ENCODE measurements around the gene KDR.

The KDR gene

DNA sequence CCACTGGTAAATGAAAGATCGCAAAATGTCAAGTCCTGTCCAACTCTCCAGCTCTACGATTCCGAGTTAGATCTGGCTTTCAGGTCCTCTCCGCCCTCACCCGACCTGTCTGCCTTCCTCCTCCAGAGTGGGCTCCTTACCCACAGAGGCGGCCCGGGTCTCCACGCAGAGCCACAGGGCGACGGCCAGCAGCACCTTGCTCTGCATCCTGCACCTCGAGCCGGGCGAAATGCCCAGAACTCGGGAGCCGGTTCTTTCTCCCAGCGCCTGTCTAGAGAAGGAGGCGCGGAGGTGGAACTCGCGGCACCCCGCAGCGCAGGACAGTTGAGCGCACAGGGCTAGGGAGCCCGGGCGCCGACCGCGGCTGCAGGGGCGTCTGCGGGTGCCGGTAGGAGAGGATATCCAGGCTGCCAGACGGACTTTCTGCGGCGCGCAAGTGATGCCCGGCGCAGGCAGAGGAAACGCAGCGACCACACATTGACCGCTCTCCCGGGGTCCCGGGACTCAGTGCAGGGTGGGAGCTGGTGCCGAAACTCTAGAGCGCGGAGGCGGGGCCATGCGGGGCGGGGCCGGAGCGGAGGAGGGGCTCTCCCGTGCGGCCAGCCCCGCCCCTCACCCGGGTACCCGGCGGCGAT is at the start of gene KDR:
TSS of gene KDR (minus strand) at position 509 of the 635 bp plus-strand sequence. CDS start at position 207, 302 bp downstream.
- no peak for DNase-seq

DNA sequence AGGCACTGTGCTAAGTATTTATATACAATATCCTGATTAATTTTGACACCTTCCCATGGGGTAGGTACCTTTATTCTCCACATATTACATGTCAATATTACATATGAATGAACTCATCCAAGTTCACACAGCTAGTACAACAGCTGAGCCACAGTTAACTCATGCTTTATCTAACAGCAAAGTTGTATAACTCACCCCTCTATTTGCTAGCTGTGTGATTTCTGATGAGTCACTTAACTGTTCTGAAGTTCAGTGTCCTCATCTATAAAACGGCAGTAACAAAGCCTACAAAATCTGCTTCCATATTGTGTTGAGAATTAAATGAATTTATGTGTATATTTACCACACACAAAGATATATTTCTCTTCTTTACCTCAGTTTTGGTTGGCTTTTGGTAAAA is 48.2 kb upstream of the KDR start:
- DNase-seq, result no peak

DNA sequence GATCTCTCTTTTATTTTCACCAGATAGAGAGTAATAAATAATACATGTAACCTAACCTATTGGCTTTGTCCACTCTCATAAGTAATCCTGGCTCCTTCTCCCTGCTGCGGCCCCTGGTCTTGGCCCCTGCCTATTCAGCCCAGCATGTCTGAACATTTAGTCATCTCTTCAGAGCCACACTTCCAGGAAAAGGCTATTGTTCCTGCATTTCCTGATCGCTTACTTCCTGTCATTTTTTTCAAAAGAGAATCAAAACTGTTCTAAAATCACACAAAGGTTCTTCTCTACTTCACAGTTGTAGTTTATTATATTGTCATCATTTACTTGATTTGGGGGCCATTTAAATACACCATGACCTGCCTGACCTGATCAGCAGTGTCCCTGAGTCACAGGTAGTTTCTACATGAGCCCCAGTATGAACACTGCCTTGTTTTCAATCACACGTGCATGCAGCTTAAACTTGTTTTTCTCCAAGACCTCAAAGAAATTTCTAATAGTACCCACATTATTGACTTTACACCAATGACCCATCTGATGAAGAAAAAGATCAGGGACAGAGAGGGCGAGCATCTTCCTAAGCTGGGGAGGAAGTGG is 47.4 kb upstream of the KDR start:
- DNase-seq, result no peak

- DNase-seq, result no peak
Measured at GRCh38 chr4:55170462-55170861, 45.1 kb upstream of the KDR start.

DNA sequence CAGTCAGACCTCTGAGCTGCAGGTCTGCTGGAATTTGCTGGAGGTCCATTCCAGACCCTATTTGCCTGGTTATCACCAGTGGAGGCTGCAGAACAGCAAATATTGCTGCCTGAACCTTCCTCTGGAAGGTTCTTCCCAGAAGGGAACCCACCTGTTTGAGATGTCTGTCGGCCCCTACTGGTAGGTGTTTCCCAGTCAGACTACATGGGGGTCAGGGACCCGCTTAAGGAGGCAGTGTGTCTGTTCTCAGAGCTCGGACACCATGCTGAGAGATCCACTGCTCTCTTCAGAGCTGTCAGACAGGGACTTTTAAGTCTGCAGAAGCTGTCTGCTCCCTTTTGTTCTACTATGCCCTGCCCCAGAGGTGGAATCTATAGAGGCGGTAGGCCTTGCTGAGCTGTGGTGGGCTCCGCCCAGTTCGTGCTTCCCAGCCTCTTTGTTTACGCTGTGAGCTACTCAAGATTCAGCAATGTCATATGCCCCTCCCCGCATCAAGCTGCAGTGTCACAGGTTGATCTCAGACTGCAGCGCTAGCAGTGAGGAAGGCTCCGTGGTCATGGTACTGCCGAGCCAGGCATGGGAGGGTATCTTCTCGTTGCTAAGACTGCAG is 44.1 kb upstream of the KDR start:
- no peak for DNase-seq

GRCh38 chr4:55162396-55162795 is 37.0 kb upstream of the KDR start:
- no peak for DNase-seq

GRCh38 chr4:55161739-55162138 is 36.3 kb upstream of the KDR start:
- DNase-seq, result no peak

DNA sequence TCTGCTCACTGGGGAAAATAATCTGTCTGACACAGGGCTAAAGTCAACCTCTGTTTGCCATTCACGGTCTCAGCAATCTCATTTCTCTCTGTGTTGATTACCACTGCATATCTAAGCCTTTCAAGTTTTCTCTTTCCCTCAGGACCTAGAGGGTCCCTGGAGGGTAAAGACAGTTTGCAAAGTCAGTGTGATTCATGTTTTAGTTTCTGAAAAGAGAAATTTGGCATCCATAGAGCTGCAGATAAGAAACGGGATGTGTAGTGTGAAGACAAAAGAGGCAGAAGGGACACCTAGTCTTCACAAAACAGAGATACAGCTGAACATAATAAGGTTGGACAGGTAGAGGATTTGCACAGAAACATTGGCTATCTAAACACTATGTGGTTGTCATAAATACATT is 34.5 kb upstream of the KDR start:
- DNase-seq, result no peak

DNA sequence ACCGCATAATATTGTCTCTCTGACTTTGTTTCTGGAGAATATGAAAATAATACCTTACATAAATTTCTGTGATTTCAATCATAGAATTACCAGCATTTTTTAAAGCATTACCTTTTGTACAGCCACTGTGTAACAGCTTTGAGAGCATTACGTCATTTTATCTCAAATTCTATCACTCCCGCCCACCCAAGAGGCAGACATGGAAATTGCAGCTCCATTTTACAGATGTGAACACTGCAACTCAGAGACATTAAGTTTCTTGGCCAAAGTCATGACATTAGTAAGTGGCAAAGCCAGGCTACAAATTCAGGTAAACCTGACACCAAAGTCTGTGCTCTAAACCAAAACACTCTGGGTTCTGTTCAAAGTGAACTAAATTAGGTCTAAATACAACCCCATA is 33.6 kb upstream of the KDR start:
- no peak for DNase-seq

GRCh38 chr4:55157559-55158277 is 32.3 kb upstream of the KDR start:
- DNase-seq, result no peak

DNA sequence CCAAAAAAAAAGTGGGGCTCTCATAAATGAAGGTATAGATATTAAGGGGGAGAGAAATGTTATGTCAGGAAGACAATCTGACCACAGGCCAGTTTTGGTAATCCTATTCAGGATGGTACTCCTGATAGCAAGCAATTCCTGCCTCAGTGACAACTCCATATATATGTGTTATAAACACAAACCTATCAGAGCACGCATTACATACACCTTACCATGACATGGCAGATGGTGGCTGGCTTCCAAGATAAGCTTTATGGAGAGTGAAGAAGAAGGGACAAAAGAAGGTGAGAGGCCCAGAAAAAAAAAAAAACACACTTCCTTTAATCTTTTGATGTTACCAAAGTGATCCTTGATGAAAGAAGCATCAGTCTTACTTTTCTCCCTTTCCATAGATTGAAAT is 29.5 kb upstream of the KDR start:
- no peak for DNase-seq

DNA sequence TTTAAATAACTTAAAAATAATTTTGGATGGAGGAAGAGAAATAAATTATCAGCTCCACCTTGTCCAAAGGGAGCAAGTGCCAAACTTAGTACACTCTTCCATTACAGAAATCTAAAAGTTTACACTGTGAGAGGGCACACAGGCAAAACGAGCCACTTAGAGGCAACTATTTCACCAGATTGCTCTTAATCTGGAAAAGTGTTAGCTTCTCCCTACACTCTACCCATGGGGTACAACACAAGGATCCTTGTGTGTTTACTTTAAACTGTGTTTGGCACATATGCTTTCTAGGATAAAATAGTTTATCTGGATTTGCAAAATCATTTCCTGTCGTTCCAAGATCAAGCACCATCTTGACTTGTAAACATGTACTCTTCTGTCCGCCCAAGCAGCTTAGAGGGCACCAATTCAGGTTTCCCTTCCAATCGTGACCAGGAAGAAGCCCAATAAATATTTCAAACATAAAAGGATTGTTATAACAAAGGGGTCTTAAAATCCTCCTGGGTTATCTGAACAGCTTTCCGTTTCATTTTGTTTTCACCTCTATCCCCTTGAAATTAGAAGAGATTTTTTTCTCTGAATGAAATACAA is 29.0 kb upstream of the KDR start:
- no peak for DNase-seq

DNA sequence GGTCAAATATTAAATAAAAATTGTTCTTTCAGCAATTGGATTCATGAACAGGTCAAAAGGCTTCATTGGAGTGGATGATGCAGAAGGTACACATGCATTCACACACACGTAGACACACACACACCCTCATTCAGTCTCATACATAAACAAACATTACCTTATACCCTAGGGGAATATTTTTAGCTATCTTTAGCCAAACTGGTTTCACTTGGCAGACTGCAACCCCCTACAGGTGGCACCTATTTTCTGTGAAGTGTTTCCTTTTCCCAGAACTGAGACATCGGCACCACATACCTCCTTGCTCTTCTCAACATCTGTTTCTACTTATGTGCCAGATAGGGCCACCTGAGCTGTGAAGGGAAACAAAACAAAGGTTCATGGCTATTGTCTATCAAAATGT is 18.5 kb upstream of the KDR start:
- DNase-seq, result no peak

DNA sequence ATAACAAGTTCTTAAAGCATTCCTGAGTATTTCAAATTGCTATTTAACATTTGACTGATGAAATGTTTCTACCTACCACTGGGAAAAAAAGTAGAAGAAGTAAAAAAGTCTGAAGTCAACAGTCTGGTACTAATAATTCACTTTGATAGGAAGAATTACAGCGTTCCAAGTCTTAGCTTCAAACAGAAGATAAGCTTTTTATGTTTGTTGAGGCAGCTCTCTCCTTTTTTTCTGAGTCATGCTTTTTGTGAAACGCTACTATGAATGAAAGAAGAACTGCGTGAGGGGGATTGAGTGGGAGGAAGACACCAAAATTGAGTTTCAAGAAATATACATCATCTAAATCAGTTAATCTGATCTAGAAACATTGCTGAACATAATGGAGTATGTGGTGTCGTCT is 13.0 kb upstream of the KDR start:
- DNase-seq, result no peak

- DNase-seq, result no peak
Measured at GRCh38 chr4:55136634-55137033, 11.2 kb upstream of the KDR start.

DNA sequence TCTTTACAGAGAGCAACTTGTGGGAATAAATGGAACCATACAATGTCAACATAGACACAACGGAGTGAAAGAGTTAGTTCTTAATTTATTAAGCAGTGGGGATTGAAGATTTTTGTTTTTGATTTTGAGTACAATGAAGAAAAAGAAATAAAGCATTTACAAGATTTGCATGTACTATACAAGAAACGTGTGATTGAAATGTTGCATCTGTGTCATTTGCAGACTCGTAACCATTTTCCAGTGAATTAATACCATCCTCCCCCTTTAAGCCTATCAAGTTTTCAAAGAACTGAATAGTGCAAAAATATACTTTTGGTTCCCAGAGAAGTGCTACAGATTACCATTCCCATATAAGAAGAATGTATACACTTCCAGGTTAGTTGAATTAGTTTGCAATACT is 8.6 kb upstream of the KDR start:
- DNase-seq, result no peak

DNA sequence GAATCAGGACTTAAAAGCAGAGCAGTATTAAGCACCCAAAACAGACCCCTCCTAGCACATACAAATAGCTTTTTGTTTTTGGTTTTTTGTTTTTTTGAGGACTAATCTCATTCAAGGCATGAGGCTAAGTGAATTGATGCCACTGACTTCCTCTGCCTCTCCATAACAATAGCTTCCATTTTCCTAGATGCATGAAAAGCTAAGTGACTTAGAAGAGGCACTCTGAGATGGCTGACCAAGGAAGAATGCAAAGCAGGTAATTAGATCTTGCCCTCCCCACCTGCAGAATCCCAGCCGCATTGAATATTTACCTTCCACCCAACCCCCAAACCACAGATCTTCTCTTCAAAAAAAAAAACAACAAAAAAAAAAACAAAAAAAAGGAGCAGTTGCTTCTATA is 7.4 kb upstream of the KDR start:
- no peak for DNase-seq

DNA sequence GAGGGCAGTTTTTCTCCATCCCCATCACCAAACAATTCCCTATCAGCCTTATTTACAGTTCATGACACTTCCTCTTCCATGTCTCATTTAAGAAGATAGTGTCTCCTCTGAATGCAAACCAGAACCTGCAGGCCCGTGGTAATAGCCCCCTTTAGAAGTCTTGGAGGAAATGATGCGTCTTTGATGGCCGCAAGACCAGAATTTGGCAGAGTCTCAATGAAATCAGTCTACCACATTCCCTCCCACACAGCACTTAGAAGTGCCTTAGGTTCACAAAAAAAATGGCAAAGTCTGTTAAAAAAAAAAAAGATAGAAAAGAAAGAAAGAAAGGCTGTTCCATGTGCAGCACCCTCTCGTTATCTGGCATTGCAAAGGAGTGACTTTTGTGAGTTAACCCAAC is 2.1 kb upstream of the KDR start:
- DNase-seq, result no peak

DNA sequence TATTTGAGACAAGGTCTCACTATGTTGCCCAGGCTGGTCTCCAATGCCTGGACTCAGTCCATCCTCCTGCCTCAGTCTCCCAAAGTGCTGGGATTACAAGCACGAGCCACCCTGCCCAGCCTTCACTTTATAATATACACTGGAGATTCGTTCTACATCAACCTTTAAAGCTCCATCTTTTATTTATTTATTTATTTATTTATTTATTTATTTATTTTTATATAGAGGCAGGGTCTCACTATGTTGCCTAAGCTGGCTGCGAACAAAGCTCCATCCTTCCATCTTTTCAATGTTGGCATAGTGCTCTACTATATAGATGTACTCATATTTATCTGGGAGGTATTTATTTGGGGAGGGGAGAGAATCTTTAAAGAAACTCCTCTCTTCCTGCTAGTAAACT is 1.7 kb upstream of the KDR start:
- DNase-seq, result no peak

DNA sequence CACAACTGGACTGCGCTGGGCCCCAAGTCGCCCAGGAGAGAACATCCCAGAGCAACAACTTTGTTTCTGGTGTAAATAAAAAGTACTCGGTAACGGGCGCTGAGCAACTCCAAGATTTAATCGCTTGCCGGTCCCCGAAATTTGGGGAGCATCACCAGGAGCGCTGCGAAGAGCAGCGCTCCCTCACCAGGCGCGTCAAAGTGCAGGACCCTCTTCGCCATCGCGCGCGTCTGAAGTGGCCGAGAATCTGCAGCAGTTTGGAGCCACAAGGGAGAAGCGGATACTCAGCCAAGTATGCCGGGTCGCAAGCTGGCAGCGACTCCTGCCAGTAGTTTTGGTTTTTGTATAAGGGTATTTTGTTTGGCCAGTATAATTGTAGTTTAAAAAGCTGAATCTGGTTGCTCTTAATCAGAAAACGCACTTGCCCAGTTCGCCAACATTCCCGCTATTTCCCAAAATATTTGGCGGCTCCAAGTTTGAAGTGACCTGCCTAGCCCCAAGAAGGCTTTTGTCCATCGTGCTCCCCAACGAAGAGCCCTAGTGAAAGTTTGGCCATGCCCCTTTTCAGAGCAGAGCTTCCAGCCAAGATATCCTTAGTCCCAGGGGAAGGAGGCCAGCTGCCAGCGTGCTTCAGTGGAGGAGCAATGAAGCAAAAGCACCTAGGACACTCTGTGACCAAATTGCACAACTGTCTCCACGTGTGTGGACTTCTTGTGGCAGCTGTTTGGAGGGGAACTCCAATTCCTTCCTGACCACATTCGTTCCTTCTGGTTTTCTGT is 557 bp upstream of the KDR start:
- no peak for DNase-seq

DNA sequence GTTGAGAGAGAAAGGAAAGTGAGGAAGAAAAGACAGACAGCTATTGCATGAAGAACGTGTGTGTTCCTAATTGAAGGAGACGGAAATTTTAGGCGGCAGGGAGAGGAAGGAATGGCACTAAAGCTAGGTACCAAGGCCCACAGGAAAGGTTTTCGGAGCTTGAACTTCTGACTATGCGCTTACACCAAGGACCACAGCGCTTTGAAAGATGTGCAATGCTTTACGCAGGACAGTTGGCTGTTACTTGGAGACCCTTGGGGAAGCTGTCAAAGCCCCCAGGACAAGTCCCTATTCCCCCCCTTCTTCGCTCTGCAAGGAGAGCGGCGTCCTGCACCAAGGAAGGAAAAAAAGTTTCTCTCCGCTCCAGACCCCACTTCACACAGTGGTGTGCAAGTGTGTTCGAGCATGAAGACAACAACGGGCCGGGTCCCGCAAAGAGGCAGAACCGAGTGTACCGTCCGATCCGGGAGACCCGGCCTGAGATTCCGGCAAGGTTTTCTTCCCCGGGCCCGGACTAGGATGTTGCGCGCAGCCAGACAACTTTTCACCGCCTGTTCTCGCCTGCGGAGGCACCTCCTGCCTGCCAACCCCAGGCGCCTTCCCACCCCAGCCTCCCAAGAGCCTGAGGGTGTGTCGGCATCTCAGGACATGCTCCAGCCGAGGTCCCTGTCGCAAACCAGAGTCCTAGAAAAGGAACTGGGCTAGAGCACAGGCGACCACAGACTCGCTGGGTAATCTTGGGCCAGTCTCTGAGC is 896 bp downstream of the KDR start:
- no peak for DNase-seq

DNA sequence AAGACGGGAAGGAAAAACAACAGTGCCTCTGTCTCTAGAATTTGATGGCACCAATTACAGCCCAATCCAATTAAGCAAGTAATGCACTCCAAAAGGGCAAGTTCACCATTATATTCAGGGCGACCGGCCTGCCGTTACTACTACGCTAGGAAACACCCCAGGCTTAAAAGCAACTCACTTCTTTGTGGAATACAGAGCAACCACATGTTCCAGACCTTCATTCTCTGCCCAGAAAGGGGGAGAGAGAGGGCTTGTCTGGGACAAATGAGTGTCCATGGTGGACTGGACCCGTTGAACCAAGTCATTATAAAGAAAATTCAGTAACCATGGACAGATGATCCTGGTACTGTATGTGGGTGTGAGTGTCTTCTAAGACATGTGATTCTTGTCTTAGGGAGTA is 1.6 kb downstream of the KDR start:
- no peak for DNase-seq
